Peyer's patch (tissue), 4 donors: Measurements from ENCODE around the gene XYLT1.

Source experiments
- CTCF ChIP-seq, 6 experiments: fragments of 450-650 bp in 4 of 6; fragments of 200-600 bp in 2 of 6; sonication (generic) in 1 of 6; IDR thresholded peaks; one replicate each; pipeline ENCODE4 v1.5.1; 2017 to 2019; ENCODE audit warnings: antibody characterized with exemption in 6 of 6, mild to moderate bottlenecking in 3 of 6, moderate library complexity in 1 of 6
- POLR2A ChIP-seq, 2 donors: fragments of 450-650 bp; IDR thresholded peaks; one replicate each; pipeline ENCODE4 v1.5.1; 2017; ENCODE audit warnings: antibody characterized with exemption in 2 of 2, mild to moderate bottlenecking in 2 of 2, moderate library complexity in 2 of 2

- TF ChIP-seq CTCF (IDR thresholded peaks at IDR 0.05) (no peak), POLR2A (IDR thresholded peaks at IDR 0.05) (no peak)
Measured at GRCh38 chr16:17412221-17412620, 58.5 kb downstream of the XYLT1 start.
